ENCODE data around the gene METTL14. TPM values are rescaled to one million over a fixed set of nuclear protein-coding genes. Genes with fewer than 3 reads are reported as not detected.

METTL14 gene
- total RNA-seq, 1 experiment from 2014 or later, result 53.8 TPM

- no peak for TF ChIP-seq YY1 (IDR thresholded peaks at IDR 0.05; ENCODE audit: extremely low read depth, insufficient replicate concordance, low read depth, low read length)
- no peak for TF ChIP-seq ELF1 (IDR thresholded peaks at IDR 0.05; ENCODE audit: borderline replicate concordance, low read depth)
- no peak for TF ChIP-seq SIN3A (IDR thresholded peaks at IDR 0.05; ENCODE audit: low read depth)
- TF ChIP-seq, protein P1, sequence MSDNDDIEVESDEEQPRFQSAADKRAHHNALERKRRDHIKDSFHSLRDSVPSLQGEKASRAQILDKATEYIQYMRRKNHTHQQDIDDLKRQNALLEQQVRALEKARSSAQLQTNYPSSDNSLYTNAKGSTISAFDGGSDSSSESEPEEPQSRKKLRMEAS (IDR thresholded peaks at IDR 0.05), result no peak
- no peak for TF ChIP-seq ZFX (IDR thresholded peaks at IDR 0.05)
- no peak for TF ChIP-seq ATF3 (IDR thresholded peaks at IDR 0.05)
- no peak for TF ChIP-seq SP1 (IDR thresholded peaks at IDR 0.05; ENCODE audit: low read depth)
- no peak for TF ChIP-seq EGR1 (IDR thresholded peaks at IDR 0.05; ENCODE audit: low read depth)
- no peak for TF ChIP-seq EZH2phosphoT487 (IDR thresholded peaks at IDR 0.05; ENCODE audit: borderline replicate concordance)
- TF ChIP-seq EZH2 (IDR thresholded peaks at IDR 0.05), result no peak
Observed at GRCh38 chr4:118738090-118738489, 52.9 kb downstream of the METTL14 start (continued).

GRCh38 chr4:118739022-118739713, 54.0 kb downstream of the METTL14 start:
- no peak overlapping the region for H3K4me2 ChIP-seq (ENCODE audit: low read length)

More at GRCh38 chr4:118739022-118739713, 54.0 kb downstream of the METTL14 start:
- H3K27me3 ChIP-seq (ENCODE audit: insufficient read depth, low read length), result no peaks in the 10 kb centered on the region
- RAD21 ChIA-PET (ENCODE audit: low non-redundant PET in 1 of 2, low total read pairs in 2 of 2, uncharacterized antibody in 2 of 2, unreplicated experiment in 2 of 2), result no interaction called here
- peaks cover 9 to 13% of the 10 kb centered on the region in 2 experiments; a peak in 2 of 4 replicates for H3K36me3 ChIP-seq (ENCODE audit: control insufficient read depth in 1 of 2, insufficient read depth in 2 of 2, low read length in 2 of 2)
- POLR2A ChIA-PET, result no interaction called here
- no peaks in the 10 kb centered on the region for H3K9me2 ChIP-seq (ENCODE audit: insufficient read depth)
- no peak overlapping the region for H2AFZ ChIP-seq (ENCODE audit: low read depth, low read length, poor library complexity, severe bottlenecking)
- no peaks in the 10 kb centered on the region for H3K9me3 ChIP-seq (ENCODE audit: control insufficient read depth in 1 of 2, insufficient read depth in 1 of 2, low read depth in 1 of 2, low read length in 2 of 2)
- BruUV-seq (replicated peaks), result no TSS peak
- no peaks in the 10 kb centered on the region for H4K20me1 ChIP-seq (ENCODE audit: insufficient read depth)
- no peak overlapping the region for H3K9ac ChIP-seq (ENCODE audit: low read length)
- ATAC-seq (no peak), DNase-seq (ENCODE audit: low read depth, low spot score) (no peak)
- CTCF ChIA-PET, result no interaction called here
- H3K27ac ChIP-seq (ENCODE audit: low read depth, low read length), result no peak overlapping the region
- H3K4me3 ChIP-seq (replicated peaks in 1 of 2; ENCODE audit: low read depth in 1 of 2, low read length in 2 of 2), result no peak overlapping the region
- intact Hi-C loops (cut with micrococcal nuclease), result no loop called here
- TF ChIP-seq ATF3 (IDR thresholded peaks at IDR 0.05), result no peak
- H3K4me1 ChIP-seq (ENCODE audit: control insufficient read depth in 1 of 2, insufficient read depth in 2 of 2, low read length in 2 of 2), result no peaks in the 10 kb centered on the region
- H3K79me2 ChIP-seq (ENCODE audit: insufficient read depth, low read length), result no peaks in the 10 kb centered on the region

Measured in HCT116 (cell line).